ENCODE measurements around the gene CYP2J2.
"Not testable (repeated sequence)": the region's sequence is repeated elsewhere in the genome, so short reads cannot be mapped to it uniquely, and the experiment has no call there.

The CYP2J2 gene

DNA sequence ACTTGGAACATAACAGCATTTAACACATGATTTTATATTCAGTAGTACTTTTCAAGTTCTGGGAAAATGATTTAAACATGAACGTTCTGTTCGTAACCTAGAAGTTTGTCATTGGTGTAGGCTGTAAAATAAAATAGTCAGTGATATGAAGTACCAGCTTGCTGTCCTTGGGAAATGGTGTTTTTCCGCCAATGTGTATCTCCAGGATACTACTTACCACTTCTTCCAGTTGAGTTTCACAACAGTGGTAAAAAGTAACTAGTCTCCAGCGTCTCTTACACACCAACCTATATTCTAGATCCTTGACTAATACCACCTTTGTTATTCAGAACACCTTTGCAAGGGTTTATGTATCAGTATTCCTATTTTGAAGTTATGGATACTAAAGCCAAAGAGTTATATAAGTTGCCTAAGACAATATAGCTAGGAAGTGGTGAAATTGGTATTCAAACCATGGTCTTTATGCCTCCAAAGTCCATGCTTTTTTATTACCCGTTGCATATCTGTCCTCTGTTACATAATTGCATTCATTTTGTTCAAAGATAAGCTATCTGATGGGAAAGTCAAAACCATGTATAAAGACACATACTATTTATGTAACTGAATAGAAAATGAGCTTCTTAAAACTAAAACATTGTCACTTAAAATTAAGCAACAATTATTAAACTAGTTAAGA is 68.8 kb downstream of the CYP2J2 start:
- Histone ChIP-seq H3K4me3 (ENCODE audit: low read length) (no peak overlapping the region), H3K9me3 (ENCODE audit: insufficient read depth, low read depth, low read length) (no peaks in the 10 kb centered on the region), H3K36me3 (ENCODE audit: insufficient read depth, low read length) (peaks cover 37% of the 10 kb centered on the region), H3K27me3 (ENCODE audit: insufficient read depth, low read length) (no peaks in the 10 kb centered on the region), H3K27ac (ENCODE audit: low read depth, low read length) (no peak overlapping the region), H3K4me1 (ENCODE audit: insufficient read depth, low read length) (peaks cover 10% of the 10 kb centered on the region; the same call in 1 of the 2 replicates), H3K9ac (ENCODE audit: low read depth, low read length) (no peak overlapping the region)
- 97% methylated on average over 4 of the region's 5 CpGs for WGBS

DNA sequence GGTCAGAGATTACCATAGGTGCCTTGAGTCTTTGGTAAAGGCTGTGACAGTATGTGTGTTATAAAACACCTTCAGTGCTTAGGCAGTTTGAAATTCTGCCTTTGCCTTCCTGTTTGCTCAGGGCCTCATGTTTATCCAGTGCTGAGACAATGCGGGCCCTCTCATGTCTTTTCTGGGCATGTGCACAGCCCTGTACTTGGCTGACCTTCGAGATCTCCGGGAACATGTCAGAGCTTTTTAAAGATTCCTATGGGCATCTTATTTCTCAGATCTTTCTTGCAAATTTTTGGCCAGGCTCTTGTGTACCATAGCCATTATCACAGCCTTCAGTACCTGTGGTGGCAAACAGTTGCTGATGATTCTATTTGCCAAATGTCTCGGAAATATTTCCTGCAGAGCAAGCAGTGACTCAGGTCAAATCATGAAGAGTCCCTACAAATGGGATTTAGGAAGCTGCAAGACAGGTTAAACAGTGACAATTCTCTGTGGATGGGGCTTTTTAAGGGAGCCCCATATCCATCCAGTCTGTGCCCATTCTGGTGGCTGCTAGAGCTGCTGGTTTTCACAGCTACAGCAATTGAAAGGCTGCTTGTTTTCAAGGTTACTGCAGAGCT is 69.7 kb downstream of the CYP2J2 start:
- Histone ChIP-seq H3K27me3 (ENCODE audit: insufficient read depth, low read length) (no peaks in the 10 kb centered on the region), H3K4me3 (ENCODE audit: low read length) (no peak overlapping the region), H3K9me3 (ENCODE audit: insufficient read depth, low read depth, low read length) (no peaks in the 10 kb centered on the region), H3K4me1 (ENCODE audit: insufficient read depth, low read length) (peaks cover 10% of the 10 kb centered on the region; the same call in 1 of the 2 replicates), H3K36me3 (ENCODE audit: insufficient read depth, low read length) (peaks cover 28% of the 10 kb centered on the region), H3K27ac (ENCODE audit: low read depth, low read length) (peak overlapping the region; percentile 18; the same call in 1 of the 2 replicates), H3K9ac (ENCODE audit: low read depth, low read length) (no peak overlapping the region)
- WGBS = 94% methylated on average over 4 of the region's 4 CpGs

DNA sequence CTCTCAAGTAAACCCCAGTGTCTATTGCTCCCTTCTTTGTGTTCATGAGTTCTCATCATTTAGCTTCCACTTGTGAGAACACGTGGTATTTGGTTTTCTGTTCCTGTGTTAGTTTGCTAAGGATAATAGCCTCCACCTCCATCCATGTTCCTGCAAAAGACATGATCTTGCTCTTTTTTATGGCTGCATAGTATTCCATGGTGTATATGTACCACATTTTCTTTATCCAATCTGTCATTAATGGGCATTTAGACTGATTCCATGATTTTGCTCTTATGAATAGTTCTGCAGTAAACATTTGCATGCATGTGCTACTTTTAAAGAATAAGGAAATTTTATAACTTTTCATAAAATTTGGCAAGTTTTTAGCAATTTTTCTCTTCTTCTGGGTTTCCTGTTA is 71.3 kb downstream of the CYP2J2 start:
- H3K9me3 ChIP-seq (ENCODE audit: insufficient read depth, low read depth, low read length); H3K9ac ChIP-seq (ENCODE audit: low read depth, low read length); H3K27ac ChIP-seq (ENCODE audit: low read depth, low read length); H3K4me3 ChIP-seq (ENCODE audit: low read length); H3K27me3 ChIP-seq (ENCODE audit: insufficient read depth, low read length); H3K4me1 ChIP-seq (ENCODE audit: insufficient read depth, low read length): not testable (repeated sequence)
- WGBS = 90% methylated on average over 1 of the region's 1 CpG
- peaks cover 20% of the 10 kb centered on the region for H3K36me3 ChIP-seq (ENCODE audit: insufficient read depth, low read length)

DNA sequence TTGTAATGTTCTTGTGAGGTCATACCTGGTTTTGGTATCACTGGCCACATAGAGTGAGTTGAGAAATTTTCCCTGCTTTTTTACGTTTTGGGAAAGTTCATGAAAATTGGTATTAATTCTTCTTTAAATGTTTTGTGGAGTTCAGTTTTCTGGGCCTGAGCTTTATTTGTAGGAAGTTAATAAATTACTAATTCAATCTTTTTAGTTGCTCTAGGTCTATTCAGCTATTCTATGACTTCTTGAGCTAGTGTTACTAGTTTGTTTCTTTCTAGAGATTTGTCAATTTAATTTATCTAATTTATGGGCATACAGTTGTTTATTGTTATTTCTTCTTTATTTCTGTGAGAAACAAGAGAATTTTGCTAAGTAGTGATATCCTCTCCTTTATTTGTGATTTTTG is 74.5 kb downstream of the CYP2J2 start:
- Histone ChIP-seq H3K4me3 (ENCODE audit: low read length) (no peak overlapping the region), H3K27me3 (ENCODE audit: insufficient read depth, low read length) (no peaks in the 10 kb centered on the region), H3K9ac (ENCODE audit: low read depth, low read length) (no peak overlapping the region), H3K27ac (ENCODE audit: low read depth, low read length) (no peak overlapping the region), H3K9me3 (ENCODE audit: insufficient read depth, low read depth, low read length) (no peaks in the 10 kb centered on the region), H3K36me3 (ENCODE audit: insufficient read depth, low read length) (peaks cover 34% of the 10 kb centered on the region), H3K4me1 (ENCODE audit: insufficient read depth, low read length) (peaks cover 6% of the 10 kb centered on the region; the same call in 1 of the 2 replicates)
- 100% methylated on average over 1 of the region's 1 CpG for WGBS

DNA sequence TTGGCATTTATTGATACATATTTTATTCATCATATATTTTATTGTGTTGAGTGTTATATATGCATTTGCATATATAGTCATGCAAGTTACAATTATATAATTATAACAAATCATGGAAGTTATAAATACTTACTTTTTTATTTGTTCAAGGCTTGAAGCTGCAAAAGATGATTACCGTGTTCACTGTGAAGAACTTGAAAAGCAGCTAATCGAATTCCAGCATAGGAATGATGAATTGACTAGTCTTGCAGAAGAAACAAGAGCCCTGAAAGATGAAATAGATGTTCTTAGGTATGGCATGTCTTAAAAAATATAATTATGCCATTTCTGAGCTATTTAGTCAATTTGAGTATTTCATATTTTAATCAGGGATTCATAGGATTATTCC is 79.7 kb downstream of the CYP2J2 start:
- Histone ChIP-seq H3K27me3 (ENCODE audit: insufficient read depth, low read length) (no peaks in the 10 kb centered on the region), H3K36me3 (ENCODE audit: insufficient read depth, low read length) (peaks cover 65% of the 10 kb centered on the region), H3K9ac (ENCODE audit: low read depth, low read length) (no peak overlapping the region), H3K4me1 (ENCODE audit: insufficient read depth, low read length) (no peaks in the 10 kb centered on the region), H3K27ac (ENCODE audit: low read depth, low read length) (no peak overlapping the region), H3K4me3 (ENCODE audit: low read length) (no peak overlapping the region), H3K9me3 (ENCODE audit: insufficient read depth, low read depth, low read length) (no peaks in the 10 kb centered on the region)
- 97% methylated on average over 2 of the region's 2 CpGs for WGBS

DNA sequence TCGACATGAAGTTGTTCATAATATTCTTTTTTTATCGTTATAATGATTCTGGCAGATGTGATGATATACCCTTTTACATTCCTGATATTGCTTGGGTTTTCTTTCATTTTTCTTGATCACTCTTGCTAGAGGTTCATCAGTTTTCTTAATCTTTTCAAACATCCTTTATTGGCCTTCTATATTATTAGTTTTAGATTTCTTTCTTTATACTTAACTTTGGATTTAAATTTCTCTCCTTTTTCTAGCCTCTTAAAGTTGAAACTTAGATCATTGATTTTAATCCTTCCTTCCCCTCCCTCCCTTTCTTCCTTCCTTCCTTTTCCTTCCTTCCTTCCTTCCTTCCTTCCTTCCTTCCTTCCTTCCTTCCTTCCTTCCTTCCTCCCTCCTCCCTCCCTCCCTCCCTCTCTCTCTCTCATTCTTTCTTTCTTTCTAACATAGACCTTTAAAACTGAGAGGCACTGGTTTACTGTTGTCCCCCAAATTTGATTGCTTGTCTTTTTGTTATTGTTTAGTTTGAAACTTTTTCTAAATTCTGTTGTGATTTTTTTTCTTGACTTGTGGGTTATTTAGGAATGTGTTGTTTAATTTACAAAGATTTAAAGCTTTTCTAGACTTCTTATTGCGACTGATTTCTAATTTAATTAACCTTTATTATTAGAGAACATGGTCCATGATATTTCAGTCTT is 80.2 kb downstream of the CYP2J2 start:
- Histone ChIP-seq H3K9ac (ENCODE audit: low read depth, low read length) (no peak overlapping the region), H3K36me3 (ENCODE audit: insufficient read depth, low read length) (peaks cover 71% of the 10 kb centered on the region)
- WGBS = 100% methylated on average over 1 of the region's 3 CpGs

DNA sequence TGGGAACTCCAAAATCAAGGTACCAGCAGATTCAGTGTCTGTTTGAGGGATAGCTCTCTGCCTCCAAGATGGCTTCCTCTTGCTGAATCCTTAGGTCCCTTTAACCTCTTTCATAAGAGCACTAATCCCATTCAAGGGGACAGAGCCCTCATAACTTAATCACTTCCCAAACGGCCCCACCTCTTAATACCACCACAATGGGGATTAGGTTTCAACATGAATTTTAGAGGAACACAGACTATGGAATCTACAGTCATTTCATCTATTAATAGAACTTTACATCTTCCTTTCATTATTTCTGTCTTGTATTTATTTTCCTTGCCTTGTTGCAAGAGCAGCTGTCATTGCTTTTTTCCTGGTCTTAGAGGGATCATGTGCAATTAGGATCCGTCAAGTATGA is 81.5 kb downstream of the CYP2J2 start:
- Histone ChIP-seq H3K27ac (ENCODE audit: low read depth, low read length) (no peak overlapping the region), H3K9me3 (ENCODE audit: insufficient read depth, low read depth, low read length) (no peaks in the 10 kb centered on the region), H3K9ac (ENCODE audit: low read depth, low read length) (no peak overlapping the region), H3K4me3 (ENCODE audit: low read length) (no peak overlapping the region), H3K4me1 (ENCODE audit: insufficient read depth, low read length) (no peaks in the 10 kb centered on the region), H3K27me3 (ENCODE audit: insufficient read depth, low read length) (no peaks in the 10 kb centered on the region), H3K36me3 (ENCODE audit: insufficient read depth, low read length) (peaks cover 77% of the 10 kb centered on the region)
- 88% methylated on average over 2 of the region's 2 CpGs for WGBS

More for the DNA sequence above, 80.2 kb downstream of the CYP2J2 start:
- Histone ChIP-seq H3K4me3 (ENCODE audit: low read length) (no peak overlapping the region), H3K4me1 (ENCODE audit: insufficient read depth, low read length) (no peaks in the 10 kb centered on the region), H3K9me3 (ENCODE audit: insufficient read depth, low read depth, low read length) (no peaks in the 10 kb centered on the region), H3K27ac (ENCODE audit: low read depth, low read length) (no peak overlapping the region), H3K27me3 (ENCODE audit: insufficient read depth, low read length) (no peaks in the 10 kb centered on the region)
